HG03066 (cell line): ENCODE data around the gene EVI5.
"Not testable (repeated sequence)": the region's sequence is repeated elsewhere in the genome, so short reads cannot be mapped to it uniquely, and the experiment has no call there.

Experiments
- ATAC-seq: cut with Tn5 transposase; IDR thresholded peaks from one replicate; pipeline ENCODE4 v1.9.1; 2021; ENCODE audit warnings: low read depth; ENCODE audit not compliant: unreplicated experiment

EVI5 gene

GRCh38 chr1:92707292-92707691 is 77.6 kb downstream of the EVI5 start:
- ATAC-seq = no peak

DNA sequence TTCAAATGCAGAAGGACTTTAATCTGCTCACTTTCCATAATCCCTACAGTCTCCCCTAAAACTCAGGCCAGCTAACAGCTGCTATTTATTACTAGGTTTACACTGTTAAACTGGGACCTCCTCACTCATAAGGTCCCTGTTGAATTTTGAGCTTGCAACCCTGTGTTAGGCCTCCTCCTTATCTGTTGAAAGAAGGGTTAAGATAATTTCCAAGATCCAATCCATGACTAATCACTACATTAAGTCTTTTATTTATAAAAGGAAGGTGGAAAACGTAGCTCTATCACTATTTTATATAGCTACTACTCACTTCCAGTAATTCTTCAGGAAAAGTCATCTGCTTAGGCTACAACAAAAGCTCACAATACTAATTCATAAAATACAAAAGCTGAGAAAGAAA is 79.5 kb downstream of the EVI5 start:
- no peak for ATAC-seq

DNA sequence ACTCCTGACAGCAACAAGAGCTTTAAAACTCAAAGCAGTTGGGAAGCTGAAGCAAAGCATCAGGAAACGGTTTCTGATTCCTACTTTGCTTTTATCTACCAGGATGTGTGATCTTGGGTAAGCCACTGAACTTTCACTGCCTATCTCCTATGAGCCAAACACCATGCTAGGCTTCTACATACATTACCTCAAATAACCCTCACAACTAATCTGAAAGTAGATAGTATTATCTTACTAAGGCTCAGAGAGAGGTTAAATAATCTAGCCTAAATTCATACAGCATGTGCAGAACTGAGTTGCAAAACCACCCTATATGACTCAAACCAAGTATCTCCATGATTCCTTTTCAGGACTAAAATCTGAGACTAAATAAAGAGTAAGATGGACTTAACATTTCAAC is 83.8 kb downstream of the EVI5 start:
- no peak for ATAC-seq

DNA sequence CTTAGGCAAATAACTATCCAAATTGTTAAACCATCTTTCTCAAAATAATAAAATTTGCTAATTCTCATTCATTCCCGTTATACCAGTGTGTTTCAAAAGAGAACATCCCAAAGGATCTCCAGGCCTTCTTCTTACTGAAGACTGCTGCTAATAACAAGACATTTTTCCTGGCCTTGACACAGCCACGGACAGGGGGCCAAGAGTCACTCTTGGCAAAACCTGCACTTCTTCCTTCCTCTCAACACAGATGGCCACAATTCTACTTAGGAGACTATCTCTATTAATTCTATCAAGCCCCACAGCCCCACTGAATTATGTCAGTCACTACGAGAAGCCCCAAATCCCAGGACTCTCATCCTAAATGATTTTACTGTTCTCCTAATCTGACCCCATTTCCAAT is 86.0 kb downstream of the EVI5 start:
- no peak for ATAC-seq

- no peak for ATAC-seq
These were observed 89.8 kb downstream of the EVI5 start for GRCh38 chr1:92695104-92695503.

- ATAC-seq = no peak
These were observed 93.0 kb downstream of the EVI5 start for GRCh38 chr1:92691925-92692324.

GRCh38 chr1:92690212-92690906 is 94.5 kb downstream of the EVI5 start:
- no peak for ATAC-seq

DNA sequence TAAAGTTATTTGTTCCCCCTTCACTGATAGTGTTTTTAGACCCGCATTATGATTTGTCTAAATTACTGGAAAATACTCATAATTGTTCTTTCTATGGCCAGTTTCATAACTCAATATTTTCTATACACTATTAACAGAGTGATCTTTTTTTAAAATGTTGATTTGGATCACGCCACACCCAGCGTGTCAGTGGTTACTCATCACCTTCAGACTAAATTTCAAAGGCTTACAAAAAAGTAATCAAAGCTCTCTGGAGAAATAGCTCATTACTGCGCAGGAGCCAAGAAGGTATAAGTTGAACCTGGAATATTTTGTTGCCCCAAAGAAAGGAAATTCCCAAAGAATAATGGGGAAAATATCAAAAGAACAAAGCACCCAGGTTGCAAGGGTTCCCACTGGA is 104.9 kb downstream of the EVI5 start:
- ATAC-seq = no peak

DNA sequence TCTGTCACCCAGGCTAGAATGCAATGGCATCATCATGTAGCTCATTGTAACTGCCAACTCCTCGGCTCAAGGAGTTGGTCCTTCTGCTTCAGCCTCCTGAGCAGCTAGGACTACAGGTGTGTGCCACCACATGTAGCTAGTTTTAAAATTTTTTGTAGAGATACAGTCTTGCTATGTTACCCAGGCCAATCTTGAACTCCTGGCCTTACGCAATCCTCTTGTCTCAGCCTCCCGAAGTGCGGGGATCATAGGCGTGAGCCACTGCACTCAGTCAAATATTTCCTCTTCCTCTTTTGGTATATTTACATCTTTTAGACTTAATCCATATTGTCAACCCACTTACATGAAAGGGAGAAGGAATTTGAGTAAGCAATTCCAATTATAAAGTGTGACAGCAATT is 121.1 kb downstream of the EVI5 start:
- no peak for ATAC-seq

DNA sequence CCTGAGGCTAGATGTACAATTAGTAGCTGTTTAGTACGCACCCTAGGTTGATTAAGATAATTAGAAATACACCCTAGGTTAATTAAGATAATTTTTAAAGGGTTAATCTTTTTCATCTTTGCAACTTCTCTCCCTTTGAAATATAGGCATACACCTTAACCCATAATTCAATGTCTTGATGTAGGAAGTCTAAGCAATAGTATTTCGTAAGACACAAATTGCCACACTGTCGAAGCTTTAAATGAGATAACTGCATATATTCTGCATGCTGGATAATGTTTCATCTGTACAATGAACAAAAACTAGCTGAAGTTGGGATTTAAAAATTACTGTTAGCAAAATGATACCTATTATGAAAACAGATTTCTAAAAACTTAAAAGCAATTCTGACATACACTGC is 122.9 kb downstream of the EVI5 start:
- ATAC-seq = no peak

DNA sequence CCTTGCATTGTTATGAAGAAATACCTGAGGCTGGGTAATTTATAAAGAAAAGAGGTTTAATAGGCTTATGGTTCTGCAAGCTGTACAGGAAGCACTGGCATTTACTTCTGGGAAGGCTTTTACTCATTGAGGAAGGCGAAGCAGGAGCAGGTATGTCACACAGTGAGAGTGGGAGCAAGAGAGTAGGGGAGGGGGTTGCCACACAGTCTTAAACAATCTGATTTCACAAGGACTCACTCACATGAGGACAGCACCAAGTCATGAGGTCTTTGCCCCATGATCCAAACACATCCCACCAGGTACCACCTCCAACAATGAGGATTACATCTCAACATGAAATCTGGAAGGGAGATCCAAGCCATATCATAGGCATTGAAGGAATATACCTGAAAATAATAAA is 127.2 kb downstream of the EVI5 start:
- ATAC-seq = no peak

GRCh38 chr1:92655197-92655801 is 129.6 kb downstream of the EVI5 start:
- no peak for ATAC-seq

DNA sequence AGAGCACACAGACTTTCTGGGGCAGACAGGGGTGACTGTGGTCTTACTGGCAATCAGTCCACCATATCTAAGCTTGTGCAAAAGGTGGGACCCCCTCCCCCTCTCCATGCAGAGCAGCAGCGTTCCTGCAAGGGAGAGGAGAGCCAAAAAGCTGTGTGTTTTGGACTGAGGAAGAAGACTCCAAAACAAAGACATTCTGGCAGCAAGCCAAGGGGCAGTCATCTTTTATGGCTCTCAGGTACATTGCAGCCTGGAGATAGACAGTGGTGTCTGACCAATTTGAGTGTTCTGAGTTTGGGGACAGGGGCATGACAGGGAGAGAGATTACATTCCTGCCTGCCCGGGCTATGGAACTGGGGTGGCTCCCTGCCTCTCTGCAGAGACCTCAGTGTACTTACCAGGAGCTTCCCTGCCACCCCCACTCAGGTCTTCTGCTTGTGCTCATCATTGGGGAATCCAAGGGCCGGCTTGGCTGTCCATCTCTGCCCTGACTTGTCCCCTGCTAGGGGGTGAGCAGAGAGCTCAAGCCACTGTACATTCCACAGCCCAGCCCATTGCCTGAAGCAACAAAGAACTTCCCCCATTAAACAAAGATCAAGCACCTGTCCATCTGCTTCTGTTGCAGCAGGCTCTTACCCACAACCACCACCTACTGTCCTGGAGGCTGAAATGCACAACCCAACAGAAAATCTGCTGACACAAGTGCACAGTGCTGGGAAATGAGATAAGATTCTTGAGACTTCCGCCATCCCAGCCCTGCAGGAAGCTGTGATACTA is 131.1 kb downstream of the EVI5 start:
- ATAC-seq = no peak

GRCh38 chr1:92640686-92641085 is 144.2 kb downstream of the EVI5 start:
- ATAC-seq = not testable (repeated sequence)

DNA sequence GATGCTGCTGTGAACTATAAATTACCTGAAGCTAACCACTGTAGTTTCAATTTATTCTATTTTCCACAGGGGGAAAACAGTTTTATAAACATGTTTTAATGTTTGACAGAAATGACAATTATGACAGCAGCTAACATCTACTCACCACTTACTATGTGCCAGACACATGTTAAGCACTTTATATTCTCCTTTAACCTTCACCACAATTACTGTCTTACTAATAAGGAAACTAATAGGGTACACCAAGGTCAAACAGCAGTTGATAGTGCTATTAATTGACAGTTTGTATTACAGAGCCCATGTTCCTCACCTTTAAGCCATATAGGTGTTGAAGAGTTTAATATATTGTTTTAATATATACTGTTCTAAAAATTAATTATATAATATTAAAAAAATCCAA is 146.4 kb downstream of the EVI5 start:
- no peak for ATAC-seq

DNA sequence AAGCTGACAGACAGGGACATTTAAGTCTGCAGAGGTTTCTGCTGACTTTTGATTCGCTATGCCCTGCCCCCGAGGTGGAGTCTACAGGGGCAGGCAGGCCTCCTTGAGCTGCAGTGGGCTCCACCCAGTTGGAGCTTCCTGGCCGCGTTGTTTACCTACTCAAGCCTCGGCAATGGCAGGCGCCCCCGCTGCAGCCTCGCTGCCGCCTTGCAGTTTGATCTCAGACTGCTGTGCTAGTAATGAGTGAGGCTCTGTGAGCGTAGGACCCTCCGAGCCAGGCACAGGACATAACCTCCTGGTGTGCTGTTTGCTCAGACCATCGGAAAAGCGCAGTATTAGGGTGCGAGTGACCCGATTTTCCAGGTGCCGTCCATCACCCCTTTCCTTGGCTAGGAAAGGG is 149.7 kb downstream of the EVI5 start:
- ATAC-seq = not testable (repeated sequence)

DNA sequence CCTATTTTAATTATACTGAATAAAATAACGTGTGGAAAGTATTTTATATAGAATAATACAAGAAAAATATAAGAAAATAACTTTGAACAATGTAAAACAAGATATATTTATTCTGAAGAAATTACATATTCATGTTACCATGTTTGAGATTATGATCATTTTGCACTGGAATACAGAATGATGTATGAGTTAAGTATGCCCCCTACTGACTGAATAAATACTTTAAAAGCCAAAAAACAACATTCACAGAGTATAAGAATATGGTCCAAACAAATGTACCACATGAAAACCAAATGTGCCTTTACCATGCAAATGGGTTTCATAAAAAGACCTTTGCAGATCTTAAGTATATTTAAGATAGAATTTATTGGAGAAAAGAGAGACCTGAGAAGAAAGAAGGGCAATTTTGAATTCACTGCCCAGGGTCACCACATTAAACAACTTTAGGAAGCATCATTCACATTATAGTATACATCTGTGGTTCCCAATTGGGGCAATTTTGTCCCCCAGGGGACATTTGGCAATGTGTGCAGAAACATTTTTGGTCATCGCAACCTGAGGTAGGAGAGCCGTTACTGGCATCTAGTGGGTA is 161.6 kb downstream of the EVI5 start:
- ATAC-seq = no peak

- ATAC-seq = no peak
These were observed 165.3 kb downstream of the EVI5 start for GRCh38 chr1:92619466-92620189.

DNA sequence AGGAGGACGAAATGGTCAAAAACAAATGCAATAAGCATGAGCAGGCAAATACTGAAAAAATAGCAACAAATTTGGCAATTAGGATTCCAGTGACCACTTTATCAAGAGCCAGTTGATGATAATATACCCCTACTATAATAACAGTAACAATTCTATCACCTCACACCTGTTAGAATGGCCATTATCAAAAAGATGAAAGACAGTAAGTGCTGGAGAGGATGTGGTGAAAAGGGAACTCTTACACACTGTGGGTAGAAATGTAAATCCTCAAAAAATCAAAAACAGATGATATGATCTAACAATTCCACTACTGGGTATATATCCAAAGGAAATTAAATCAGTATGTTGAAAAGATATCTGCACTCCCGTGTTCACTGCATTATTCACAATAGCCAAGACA is 183.9 kb downstream of the EVI5 start:
- ATAC-seq = no peak

DNA sequence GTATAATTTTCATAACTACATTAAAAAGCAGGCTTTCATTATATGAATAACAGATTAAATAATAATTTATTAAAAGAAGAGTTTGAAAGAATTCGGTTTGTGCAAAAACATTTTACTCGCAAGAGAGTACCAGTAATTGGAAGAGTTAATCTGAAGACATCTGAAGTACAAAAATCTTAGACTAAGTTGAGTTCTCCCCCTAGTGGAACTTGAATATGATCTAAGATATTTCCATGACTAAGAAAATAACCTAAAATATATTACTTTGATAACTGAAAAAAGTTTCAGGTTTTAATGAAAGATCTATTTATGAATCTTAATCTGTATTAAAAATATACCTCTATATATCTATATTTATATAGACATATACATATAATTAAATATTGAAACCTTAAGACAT is 185.7 kb downstream of the EVI5 start:
- no peak for ATAC-seq

DNA sequence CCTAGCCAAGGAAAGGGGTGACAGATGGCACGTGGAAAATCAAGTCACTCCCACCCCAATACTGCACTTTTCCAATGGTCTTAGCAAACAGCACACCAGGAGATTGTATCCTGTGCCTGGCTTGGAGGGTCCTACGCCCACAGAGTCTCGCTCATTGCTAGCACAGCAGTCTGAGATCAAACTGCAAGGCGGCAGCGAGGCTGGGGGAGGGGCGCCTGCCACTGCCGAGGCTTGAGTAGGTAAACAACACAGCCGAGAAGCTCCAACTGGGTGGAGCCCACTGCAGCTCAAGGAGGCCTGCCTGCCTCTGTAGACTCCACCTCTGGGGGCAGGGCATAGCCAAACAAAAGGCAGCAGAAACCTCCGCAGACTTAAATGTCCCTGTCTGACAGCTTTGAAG is 195.5 kb downstream of the EVI5 start:
- not testable (repeated sequence) for ATAC-seq
